Measurements from ENCODE around the gene PRRX2. TPM values are rescaled to one million over a fixed set of nuclear protein-coding genes. Genes with fewer than 3 reads are reported as not detected.

PRRX2 gene
- total RNA-seq, 1 donor from 2014 or later = 1.1 TPM

GRCh38 chr9:129685220-129685932 is 19.9 kb downstream of the PRRX2 start:
- H3K27me3 ChIP-seq = peaks cover 4% of the 10 kb centered on the region
- no peaks in the 10 kb centered on the region for H3K4me1 ChIP-seq
- intact Hi-C loops (cut with DNase I) = no loop called here
- H3K9me3 ChIP-seq = no peaks in the 10 kb centered on the region
- H3K4me3 ChIP-seq = no peak overlapping the region
- H3K36me3 ChIP-seq = no peaks in the 10 kb centered on the region
- H3K27ac ChIP-seq = no peak overlapping the region
- TF ChIP-seq, protein P1, sequence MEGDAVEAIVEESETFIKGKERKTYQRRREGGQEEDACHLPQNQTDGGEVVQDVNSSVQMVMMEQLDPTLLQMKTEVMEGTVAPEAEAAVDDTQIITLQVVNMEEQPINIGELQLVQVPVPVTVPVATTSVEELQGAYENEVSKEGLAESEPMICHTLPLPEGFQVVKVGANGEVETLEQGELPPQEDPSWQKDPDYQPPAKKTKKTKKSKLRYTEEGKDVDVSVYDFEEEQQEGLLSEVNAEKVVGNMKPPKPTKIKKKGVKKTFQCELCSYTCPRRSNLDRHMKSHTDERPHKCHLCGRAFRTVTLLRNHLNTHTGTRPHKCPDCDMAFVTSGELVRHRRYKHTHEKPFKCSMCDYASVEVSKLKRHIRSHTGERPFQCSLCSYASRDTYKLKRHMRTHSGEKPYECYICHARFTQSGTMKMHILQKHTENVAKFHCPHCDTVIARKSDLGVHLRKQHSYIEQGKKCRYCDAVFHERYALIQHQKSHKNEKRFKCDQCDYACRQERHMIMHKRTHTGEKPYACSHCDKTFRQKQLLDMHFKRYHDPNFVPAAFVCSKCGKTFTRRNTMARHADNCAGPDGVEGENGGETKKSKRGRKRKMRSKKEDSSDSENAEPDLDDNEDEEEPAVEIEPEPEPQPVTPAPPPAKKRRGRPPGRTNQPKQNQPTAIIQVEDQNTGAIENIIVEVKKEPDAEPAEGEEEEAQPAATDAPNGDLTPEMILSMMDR (IDR thresholded peaks at IDR 0.05) = no peak
- ATAC-seq = no peak
- DNase-seq = no peak

DNA sequence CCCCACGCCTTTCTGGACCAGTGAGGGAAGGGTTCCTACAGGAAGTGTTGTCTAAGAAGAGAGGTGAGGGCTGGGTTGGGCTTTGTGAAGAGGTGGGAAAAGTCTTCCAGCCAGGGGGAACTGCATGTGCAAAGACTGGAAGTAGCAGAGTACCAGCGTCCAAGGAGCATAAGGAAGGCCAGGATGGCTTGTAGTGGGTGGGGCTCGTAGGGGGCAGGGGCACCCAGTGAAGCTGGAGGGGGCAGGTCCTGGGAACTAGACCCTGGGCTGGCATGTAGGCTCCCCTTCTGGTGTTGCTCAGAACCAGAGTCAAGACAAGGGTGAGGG is 20.4 kb downstream of the PRRX2 start:
- TF ChIP-seq, protein P1 (IDR thresholded peaks at IDR 0.05) = no peak
- Histone ChIP-seq H3K27me3 (peaks cover 4% of the 10 kb centered on the region), H3K4me3 (no peak overlapping the region), H3K27ac (no peak overlapping the region), H3K36me3 (no peaks in the 10 kb centered on the region), H3K9me3 (no peaks in the 10 kb centered on the region), H3K4me1 (no peaks in the 10 kb centered on the region)
- ATAC-seq (no peak), DNase-seq (no peak)
- intact Hi-C loops (cut with DNase I) = no loop called here

DNA sequence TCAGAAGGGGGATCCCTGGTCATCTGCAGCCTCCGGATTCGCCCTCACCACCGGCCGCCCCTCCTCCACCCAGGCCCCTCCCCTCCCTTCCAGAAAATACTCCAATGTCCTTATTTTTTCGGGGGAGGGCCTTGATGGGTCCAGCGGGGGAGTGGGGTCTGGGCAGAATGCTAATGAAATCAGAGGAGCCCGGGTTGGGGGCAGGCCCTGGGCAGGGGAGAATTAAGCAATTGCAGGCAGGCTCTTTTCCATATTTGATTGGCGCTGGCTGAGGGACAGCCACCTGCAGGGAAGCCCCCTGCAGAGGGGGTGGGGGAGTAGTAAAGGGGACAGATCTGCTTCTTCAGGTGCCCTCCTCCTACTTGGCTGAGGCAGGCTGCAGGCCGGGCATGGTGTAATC is 21.3 kb downstream of the PRRX2 start:
- TF ChIP-seq, protein P1 (IDR thresholded peaks at IDR 0.05) = no peak
- intact Hi-C loops (cut with DNase I) = no loop called here
- Histone ChIP-seq H3K27me3 (peaks cover 4% of the 10 kb centered on the region), H3K27ac (no peak overlapping the region), H3K4me1 (no peaks in the 10 kb centered on the region), H3K4me3 (no peak overlapping the region), H3K9me3 (no peaks in the 10 kb centered on the region), H3K36me3 (no peaks in the 10 kb centered on the region)
- ATAC-seq (no peak), DNase-seq (no peak)

- peaks cover 4% of the 10 kb centered on the region for H3K27me3 ChIP-seq
- no peaks in the 10 kb centered on the region for H3K4me1 ChIP-seq
- DNase-seq (no peak), ATAC-seq (no peak)
- TF ChIP-seq, protein P1 (IDR thresholded peaks at IDR 0.05) = no peak
- intact Hi-C loops (cut with DNase I) = no loop called here
- no peak overlapping the region for H3K27ac ChIP-seq
- no peaks in the 10 kb centered on the region for H3K36me3 ChIP-seq
- no peaks in the 10 kb centered on the region for H3K9me3 ChIP-seq
- H3K4me3 ChIP-seq = no peak overlapping the region
Observed at GRCh38 chr9:129687391-129687790, 21.9 kb downstream of the PRRX2 start.

GRCh38 chr9:129688285-129689043 is 23.0 kb downstream of the PRRX2 start:
- H3K4me3 ChIP-seq = no peak overlapping the region
- TF ChIP-seq, protein P1 (IDR thresholded peaks at IDR 0.05) = no peak
- no peaks in the 10 kb centered on the region for H3K27me3 ChIP-seq
- H3K9me3 ChIP-seq = no peaks in the 10 kb centered on the region
- H3K36me3 ChIP-seq = no peaks in the 10 kb centered on the region
- H3K27ac ChIP-seq = no peak overlapping the region
- no peak for ATAC-seq
- intact Hi-C loops (cut with DNase I) = no loop called here
- DNase-seq = no peak
- H3K4me1 ChIP-seq = no peaks in the 10 kb centered on the region
